RCC 7860 (cell line): Measurements from ENCODE around the gene STX3.

Experiments
- DNase-seq: peaks from one replicate; pipeline ENCODE4 v3.0.0-alpha.2; 2015; ENCODE audit warnings: low spot score
- FAIRE-seq: peaks from 2 replicates; lab custom pipeline; 2012; peaks lifted over from hg19 to GRCh38; lab: Jason Lieb, UNC

STX3 gene

GRCh38 chr11:59754859-59755700, at the start of gene STX3:
Gene STX3, plus strand, starts transcription at chr11:59755376. Its CDS starts 230 bp downstream, at chr11:59755606.
- FAIRE-seq, result no peak
- DNase-seq, result peak; percentile 59

GRCh38 chr11:59706518-59707285, 48.5 kb upstream of the STX3 start:
- peak; percentile 91 for DNase-seq
- FAIRE-seq, result peak; percentile 94

GRCh38 chr11:59707371-59707770, 47.8 kb upstream of the STX3 start:
- no peak for DNase-seq
- FAIRE-seq, result no peak

- FAIRE-seq (peak; percentile 31), DNase-seq (peak; percentile 45)
These were observed 46.6 kb upstream of the STX3 start for GRCh38 chr11:59708537-59708936.

- FAIRE-seq, result no peak
- no peak for DNase-seq
These were observed 44.9 kb upstream of the STX3 start for GRCh38 chr11:59710136-59710847.

- FAIRE-seq, result no peak
These were observed 41.4 kb upstream of the STX3 start, which contains the start of gene OR10V1 for GRCh38 chr11:59713745-59714144. Gene OR10V1, minus strand, starts transcription at chr11:59713845. Its CDS starts 0 bp downstream, at chr11:59713845.

GRCh38 chr11:59716051-59716450, 39.1 kb upstream of the STX3 start:
- FAIRE-seq (no peak), DNase-seq (no peak)

More at GRCh38 chr11:59713745-59714144, 41.4 kb upstream of the STX3 start, which contains the start of gene OR10V1:
- no peak for DNase-seq

- FAIRE-seq (no peak), DNase-seq (no peak)
These were observed 35.6 kb upstream of the STX3 start for GRCh38 chr11:59719556-59719955.

- DNase-seq, result no peak
- no peak for FAIRE-seq
These were observed 31.1 kb upstream of the STX3 start for GRCh38 chr11:59724066-59724465.

- DNase-seq (no peak), FAIRE-seq (no peak)
These were observed 27.8 kb upstream of the STX3 start for GRCh38 chr11:59727426-59727825.

- no peak for DNase-seq
- no peak for FAIRE-seq
These were observed 27.0 kb upstream of the STX3 start for GRCh38 chr11:59728154-59728553.

GRCh38 chr11:59728913-59729312, 26.3 kb upstream of the STX3 start:
- no peak for DNase-seq
- FAIRE-seq, result no peak

GRCh38 chr11:59729834-59730233, 25.3 kb upstream of the STX3 start:
- FAIRE-seq (no peak), DNase-seq (no peak)

GRCh38 chr11:59730896-59731565, 24.1 kb upstream of the STX3 start:
- DNase-seq (no peak), FAIRE-seq (no peak)

- DNase-seq (no peak), FAIRE-seq (no peak)
These were observed 9.1 kb upstream of the STX3 start for GRCh38 chr11:59746111-59746510.

GRCh38 chr11:59753650-59754493, 1.3 kb upstream of the STX3 start:
- FAIRE-seq, result peak; percentile 14

GRCh38 chr11:59754494-59754858, 700 bp upstream of the STX3 start:
- no peak for DNase-seq
- FAIRE-seq, result no peak

More at GRCh38 chr11:59753650-59754493, 1.3 kb upstream of the STX3 start:
- DNase-seq, result peak; percentile 60

- peak; percentile 55 for FAIRE-seq
- DNase-seq, result peak; percentile 84
These were observed 753 bp downstream of the STX3 start for GRCh38 chr11:59755701-59756557.

- DNase-seq (peak; percentile 15), FAIRE-seq (no peak)
These were observed 1.3 kb downstream of the STX3 start for GRCh38 chr11:59756558-59756840.
